ENCODE results near the gene AHNAK2.
"Not testable (repeated sequence)": the region's sequence is repeated elsewhere in the genome, so short reads cannot be mapped to it uniquely, and the experiment has no call there.

AHNAK2 gene

GRCh38 chr14:104924421-104925213 lies 53.6 kb downstream of the AHNAK2 start, which contains the start of gene PLD4:
PLD4 (plus strand) TSS chr14:104924879; CDS start chr14:104927141, 2,262 bp downstream.
- DNase-seq = peak; percentile 18

GRCh38 chr14:104923640-104924420 lies 54.3 kb downstream of the AHNAK2 start:
- DNase-seq = no peak

GRCh38 chr14:104919993-104920315 lies 58.2 kb downstream of the AHNAK2 start:
- no peak for DNase-seq

GRCh38 chr14:104919152-104919992 lies 58.8 kb downstream of the AHNAK2 start:
- not testable (repeated sequence) for DNase-seq

GRCh38 chr14:104917993-104918392 lies 60.2 kb downstream of the AHNAK2 start:
- DNase-seq = no peak

- no peak for DNase-seq
Observed at GRCh38 chr14:104917116-104917515, 61.1 kb downstream of the AHNAK2 start.

GRCh38 chr14:104913435-104913834 lies 64.7 kb downstream of the AHNAK2 start:
- no peak for DNase-seq

- DNase-seq = no peak
Observed at GRCh38 chr14:104912053-104912452, 66.1 kb downstream of the AHNAK2 start.

GRCh38 chr14:104908303-104908702 lies 69.9 kb downstream of the AHNAK2 start:
- peak; percentile 1 for DNase-seq

GRCh38 chr14:104905579-104905933 lies 72.6 kb downstream of the AHNAK2 start:
- DNase-seq = not testable (repeated sequence)

GRCh38 chr14:104904650-104905578 lies 73.3 kb downstream of the AHNAK2 start:
- DNase-seq = not testable (repeated sequence)

GRCh38 chr14:104903990-104904389 lies 74.2 kb downstream of the AHNAK2 start:
- DNase-seq = no peak

- no peak for DNase-seq
Observed at GRCh38 chr14:104900639-104901512, 77.3 kb downstream of the AHNAK2 start.

GRCh38 chr14:104899781-104900180 lies 78.4 kb downstream of the AHNAK2 start:
- DNase-seq = no peak

GRCh38 chr14:104898870-104899510 lies 79.2 kb downstream of the AHNAK2 start:
- DNase-seq = no peak

GRCh38 chr14:104898195-104898558 lies 80.0 kb downstream of the AHNAK2 start:
- no peak for DNase-seq

GRCh38 chr14:104897330-104898194 lies 80.6 kb downstream of the AHNAK2 start:
- DNase-seq = no peak

GRCh38 chr14:104895786-104896661 lies 82.2 kb downstream of the AHNAK2 start:
- DNase-seq = peak; percentile 6
